ENCODE data around the gene CTIF. TPM values are rescaled to one million over a fixed set of nuclear protein-coding genes. Genes with fewer than 3 reads are reported as not detected.
A peak's percentile ranks its signal among the peaks of the same experiment; 100 is the strongest.

The CTIF gene
- polyA plus RNA-seq, 1 of the 3 experiments (the other 2 are of a cell fraction): 47.2 TPM

GRCh38 chr18:48815179-48815515 is 276.3 kb downstream of the CTIF start:
- no peak overlapping the region for H2AFZ ChIP-seq (ENCODE audit: low read depth)
- CTCF ChIA-PET: interaction anchor here (0.6 kb wide), 1 partner anchor 12 kb away, joined by 3 read pairs; no protein-coding TSS in a partner anchor
- H3K9me2 ChIP-seq: no peaks in the 10 kb centered on the region
- no peak overlapping the region for H3K4me2 ChIP-seq
- H3K9me3 ChIP-seq: no peaks in the 10 kb centered on the region
- H3K4me3 ChIP-seq (ENCODE audit: low read depth in 2 of 2, low read length in 1 of 2): no peak overlapping the region
- TF ChIP-seq YY1 (IDR thresholded peaks at IDR 0.05; ENCODE audit: low read depth) (no peak), MXI1 (IDR thresholded peaks at IDR 0.05; ENCODE audit: low read depth, low read length) (no peak), MEF2A (IDR thresholded peaks at IDR 0.05; ENCODE audit: borderline replicate concordance, low read depth) (no peak), EP300 (IDR thresholded peaks at IDR 0.05; ENCODE audit: borderline replicate concordance in 1 of 2, low read depth in 1 of 2, low read length in 1 of 2) (no peak), CHD2 (IDR thresholded peaks at IDR 0.05; ENCODE audit: low read length, partially characterized antibody) (no peak), FOXM1 (IDR thresholded peaks at IDR 0.05; ENCODE audit: low read depth) (no peak), POLR2AphosphoS5 (IDR thresholded peaks at IDR 0.05; ENCODE audit: low read depth, low read length) (no peak), ELF1 (IDR thresholded peaks at IDR 0.05) (no peak), USF2 (IDR thresholded peaks at IDR 0.05; ENCODE audit: borderline replicate concordance, low read depth, low read length) (no peak)
- no peaks in the 10 kb centered on the region; a peak in 1 of 4 replicates for H3K4me1 ChIP-seq (ENCODE audit: control insufficient read depth in 1 of 2, insufficient read depth in 2 of 2, low read depth in 1 of 2, low read length in 1 of 2)
- peaks cover 22% of the 10 kb centered on the region for H3K79me2 ChIP-seq (ENCODE audit: insufficient read depth)
- H4K20me1 ChIP-seq (ENCODE audit: insufficient read depth): no peaks in the 10 kb centered on the region
- H3F3A ChIP-seq (replicated peaks; ENCODE audit: insufficient read depth): peaks cover 20% of the 10 kb centered on the region
- H3K9ac ChIP-seq: no peak overlapping the region
- no peaks in the 10 kb centered on the region for H3K27me3 ChIP-seq (ENCODE audit: insufficient read depth)
- peak overlapping the region in 1 of 2 experiments; percentile 40; a peak in 2 of 4 replicates for H3K27ac ChIP-seq (ENCODE audit: low read depth in 2 of 2, low read length in 1 of 2)
- DNase-seq: no peak
- peaks cover 21 to 45% of the 10 kb centered on the region in 2 experiments for H3K36me3 ChIP-seq (replicated peaks in 1 of 2; ENCODE audit: control insufficient read depth in 1 of 2, insufficient read depth in 2 of 2, low read length in 1 of 2)
- POLR2A ChIA-PET: no interaction called here
- 95% methylated on average over 1 of the region's 1 CpG for WGBS (ENCODE audit: low lambda C conversion rate)

- Histone ChIP-seq H3K27ac (ENCODE audit: low read depth in 2 of 2, low read length in 1 of 2) (peak overlapping the region in 1 of 2 experiments; percentile 40; a peak in 2 of 4 replicates), H2AFZ (ENCODE audit: low read depth) (no peak overlapping the region), H3K79me2 (ENCODE audit: insufficient read depth) (peaks cover 22% of the 10 kb centered on the region), H3K9me3 (no peaks in the 10 kb centered on the region), H4K20me1 (ENCODE audit: insufficient read depth) (no peaks in the 10 kb centered on the region), H3K4me1 (ENCODE audit: control insufficient read depth in 1 of 2, insufficient read depth in 2 of 2, low read depth in 1 of 2, low read length in 1 of 2) (no peaks in the 10 kb centered on the region; a peak in 1 of 4 replicates), H3K36me3 (replicated peaks in 1 of 2; ENCODE audit: control insufficient read depth in 1 of 2, insufficient read depth in 2 of 2, low read length in 1 of 2) (peaks cover 17 to 42% of the 10 kb centered on the region in 2 experiments), H3F3A (replicated peaks; ENCODE audit: insufficient read depth) (peaks cover 16% of the 10 kb centered on the region), H3K4me2 (no peak overlapping the region), H3K27me3 (ENCODE audit: insufficient read depth) (no peaks in the 10 kb centered on the region), H3K9ac (no peak overlapping the region), H3K9me2 (no peaks in the 10 kb centered on the region), H3K4me3 (ENCODE audit: low read depth in 2 of 2, low read length in 1 of 2) (no peak overlapping the region)
- TF ChIP-seq RXRA (IDR thresholded peaks at IDR 0.05; ENCODE audit: borderline replicate concordance, low read depth) (no peak), TCF12 (IDR thresholded peaks at IDR 0.05) (no peak), USF2 (IDR thresholded peaks at IDR 0.05; ENCODE audit: borderline replicate concordance, low read depth, low read length) (no peak), EZH2phosphoT487 (IDR thresholded peaks at IDR 0.05; ENCODE audit: borderline replicate concordance, low read depth) (no peak), GATA2 (CRISPR knock-in tag; IDR thresholded peaks at IDR 0.05) (no peak), MXI1 (IDR thresholded peaks at IDR 0.05; ENCODE audit: low read depth, low read length) (no peak), RFX5 (IDR thresholded peaks at IDR 0.05; ENCODE audit: low read length) (no peak), JUND (IDR thresholded peaks at IDR 0.05) (no peak), NRF1 (IDR thresholded peaks at IDR 0.05; ENCODE audit: low read depth, low read length) (no peak), POLR2AphosphoS5 (IDR thresholded peaks at IDR 0.05; ENCODE audit: low read depth, low read length) (no peak), SIN3A (IDR thresholded peaks at IDR 0.05; ENCODE audit: borderline replicate concordance, low read depth, low read length) (no peak), FOXJ3 (CRISPR knock-in tag; IDR thresholded peaks at IDR 0.05) (no peak)
- WGBS (ENCODE audit: low lambda C conversion rate): 78% methylated on average over 5 of the region's 5 CpGs
- POLR2A ChIA-PET: no interaction called here
- DNase-seq: no peak
- CTCF ChIA-PET: interaction anchor here (0.6 to 1.5 kb wide), 2 partner anchors 11 to 20 kb away, joined by 3 read pairs; no protein-coding TSS in a partner anchor
Measured at GRCh38 chr18:48815581-48816324, 276.9 kb downstream of the CTIF start.

Measured in SK-N-SH (cell line).